Neural progenitor cell (in vitro differentiated cells): ENCODE measurements around the gene KLHDC7B.

ENCODE experiments used
- EZH2phosphoT487 ChIP-seq: fragments of 200-600 bp; sonication (generic); IDR thresholded peaks from 2 replicates; pipeline ENCODE4 v1.6.1; 2017; ENCODE audit warnings: antibody characterized with exemption
- TF ChIP-seq, protein P1 (sequence below): fragments of 200-600 bp; sonication (generic); IDR thresholded peaks from 2 replicates; pipeline ENCODE4 v1.5.1; 2017; ENCODE audit warnings: antibody characterized with exemption, mild to moderate bottlenecking

DNA sequence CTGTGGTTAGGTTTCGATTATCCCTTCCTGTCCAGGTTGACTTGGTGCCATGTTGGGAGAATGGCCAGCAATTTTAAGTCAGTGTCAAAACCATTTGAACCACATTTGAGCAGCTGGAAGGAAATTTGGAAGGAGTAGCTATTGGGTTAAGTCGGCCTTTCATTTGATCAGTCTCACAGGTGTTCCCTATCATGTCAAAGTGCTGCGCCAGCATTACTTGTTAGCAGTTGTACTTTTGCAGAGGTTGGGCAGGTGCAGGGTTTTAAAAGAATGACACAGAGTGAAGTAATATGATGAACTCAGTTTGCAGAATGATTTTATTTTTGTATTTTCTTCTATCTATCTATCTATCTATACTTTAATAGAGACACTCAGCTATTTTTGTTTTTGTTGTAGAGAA, 9.5 kb upstream of the KLHDC7B start:
- TF ChIP-seq, protein P1, sequence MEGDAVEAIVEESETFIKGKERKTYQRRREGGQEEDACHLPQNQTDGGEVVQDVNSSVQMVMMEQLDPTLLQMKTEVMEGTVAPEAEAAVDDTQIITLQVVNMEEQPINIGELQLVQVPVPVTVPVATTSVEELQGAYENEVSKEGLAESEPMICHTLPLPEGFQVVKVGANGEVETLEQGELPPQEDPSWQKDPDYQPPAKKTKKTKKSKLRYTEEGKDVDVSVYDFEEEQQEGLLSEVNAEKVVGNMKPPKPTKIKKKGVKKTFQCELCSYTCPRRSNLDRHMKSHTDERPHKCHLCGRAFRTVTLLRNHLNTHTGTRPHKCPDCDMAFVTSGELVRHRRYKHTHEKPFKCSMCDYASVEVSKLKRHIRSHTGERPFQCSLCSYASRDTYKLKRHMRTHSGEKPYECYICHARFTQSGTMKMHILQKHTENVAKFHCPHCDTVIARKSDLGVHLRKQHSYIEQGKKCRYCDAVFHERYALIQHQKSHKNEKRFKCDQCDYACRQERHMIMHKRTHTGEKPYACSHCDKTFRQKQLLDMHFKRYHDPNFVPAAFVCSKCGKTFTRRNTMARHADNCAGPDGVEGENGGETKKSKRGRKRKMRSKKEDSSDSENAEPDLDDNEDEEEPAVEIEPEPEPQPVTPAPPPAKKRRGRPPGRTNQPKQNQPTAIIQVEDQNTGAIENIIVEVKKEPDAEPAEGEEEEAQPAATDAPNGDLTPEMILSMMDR, result no peak
- no peak for TF ChIP-seq EZH2phosphoT487
